H1 (cell line): ENCODE data around the gene C15orf62. TPM values are rescaled to one million over a fixed set of nuclear protein-coding genes. Genes with fewer than 3 reads are reported as not detected.

Source experiments
- CTCF ChIA-PET: fragments of 300-600 bp; sonication (Branson Sonifier 250); formaldehyde crosslinking; loops from one replicate; lab custom pipeline; 2021; ENCODE audit not compliant: partially characterized antibody; lab: Charles Lee
- POLR2A ChIA-PET: fragments of 300-600 bp; sonication (Branson Sonifier 250); formaldehyde crosslinking; loops from one replicate; lab custom pipeline; 2021; ENCODE audit warnings: inconsistent platforms; ENCODE audit not compliant: partially characterized antibody; lab: Charles Lee
- DNase-seq, 2 experiments: peaks; one replicate each; pipeline versions ENCODE4 v3.0.0 to v3.0.0-alpha.2; 2010 to 2022; ENCODE audit warnings: low spot score in 2 of 2, low read depth in 1 of 2, mixed read lengths in 1 of 2
- FAIRE-seq: peaks from 2 replicates; lab custom pipeline; 2011; peaks lifted over from hg19 to GRCh38; lab: Jason Lieb, UNC
- H2AFZ ChIP-seq: 2 replicates; pipeline ENCODE4 v1.8.1; 2012; ENCODE audit warnings: low read length, inconsistent platforms
- H2AK5ac ChIP-seq: 2 replicates; pipeline ENCODE4 v1.6.1; 2013; ENCODE audit warnings: low read depth, low read length
- H2BK120ac ChIP-seq: replicated peaks from 2 replicates; pipeline ENCODE3; 2013; ENCODE audit warnings: low read depth, low read length, inconsistent platforms
- H2BK12ac ChIP-seq: 2 replicates; pipeline ENCODE4 v1.6.1; 2013; ENCODE audit warnings: low read depth, low read length
- H2BK15ac ChIP-seq: 2 replicates; pipeline ENCODE4 v1.6.1; 2013; ENCODE audit warnings: low read length
- H2BK20ac ChIP-seq: 2 replicates; pipeline ENCODE4 v1.6.1; 2013; ENCODE audit warnings: low read length
- H2BK5ac ChIP-seq: 2 replicates; pipeline ENCODE4 v1.6.1; 2013; ENCODE audit warnings: low read depth, low read length
- H3K14ac ChIP-seq: 2 replicates; pipeline ENCODE4 v1.6.1; 2013; ENCODE audit warnings: inconsistent platforms; ENCODE audit not compliant: insufficient read length
- H3K18ac ChIP-seq: 2 replicates; pipeline ENCODE4 v1.6.1; 2013; ENCODE audit warnings: low read length; ENCODE audit errors: extremely low read depth
- H3K23ac ChIP-seq: 2 replicates; pipeline ENCODE4 v1.6.1; 2013; ENCODE audit warnings: inconsistent platforms; ENCODE audit not compliant: insufficient read length
- H3K23me2 ChIP-seq: 2 replicates; pipeline ENCODE4 v1.6.1; 2013; ENCODE audit warnings: low read depth, low read length
- H3K27ac ChIP-seq: 2 replicates; pipeline ENCODE4 v1.6.1; 2011; ENCODE audit warnings: low read depth, low read length, inconsistent platforms
- H3K27me3 ChIP-seq, 4 experiments: replicated peaks in 1 of 4; 1 replicate in 1 of 4; 2 replicates in 3 of 4; pipeline versions ENCODE4 v1.6.1 to v1.8.1; 2011 to 2013; ENCODE audit warnings: low read length in 3 of 4, mild to moderate bottlenecking in 3 of 4, inconsistent platforms in 2 of 4, mixed read lengths in 2 of 4, moderate library complexity in 1 of 4; ENCODE audit not compliant: control insufficient read depth in 3 of 4, insufficient read depth in 3 of 4; ENCODE audit errors: extremely low read depth in 1 of 4
- H3K36me3 ChIP-seq, 4 experiments: 2 replicates each; pipeline versions ENCODE4 v1.6.1 to v1.8.1; 2011 to 2013; ENCODE audit warnings: mild to moderate bottlenecking in 4 of 4, low read length in 3 of 4, moderate library complexity in 2 of 4, control low read depth in 1 of 4, inconsistent platforms in 1 of 4; ENCODE audit not compliant: insufficient read depth in 4 of 4, control insufficient read depth in 2 of 4
- H3K4ac ChIP-seq: replicated peaks from 2 replicates; pipeline ENCODE3; 2013; ENCODE audit warnings: low read length, low read depth, mixed read lengths, inconsistent platforms; ENCODE audit not compliant: insufficient read length
- H3K4me1 ChIP-seq, 4 experiments: replicated peaks in 1 of 4; 1 replicate in 1 of 4; 2 replicates in 3 of 4; pipeline versions ENCODE4 v1.6.1 to v1.8.1; 2011 to 2013; ENCODE audit warnings: low read length in 3 of 4, inconsistent platforms in 2 of 4, mixed read lengths in 1 of 4; ENCODE audit not compliant: insufficient read depth in 4 of 4, control insufficient read depth in 3 of 4
- H3K4me2 ChIP-seq, 2 experiments: 2 replicates each; pipeline versions ENCODE4 v1.6.1 to v1.8.1; 2011 to 2013; ENCODE audit warnings: low read depth in 2 of 2, low read length in 2 of 2, control low read depth in 1 of 2, inconsistent platforms in 1 of 2, mild to moderate bottlenecking in 1 of 2; ENCODE audit not compliant: insufficient read depth in 1 of 2
- H3K4me3 ChIP-seq, 4 experiments: fragments of 200-600, 300-600 bp in 1 of 4; sonication (generic), shearing (Covaris generic), sonication (Bioruptor Twin) in 1 of 4; 2 replicates each; pipeline versions ENCODE4 v1.5.1 to v1.8.1; 2011 to 2016; ENCODE audit warnings: low read length in 4 of 4, low read depth in 3 of 4, control low read depth in 2 of 4, inconsistent platforms in 2 of 4, mild to moderate bottlenecking in 2 of 4, mixed read lengths in 1 of 4, moderate library complexity in 1 of 4; ENCODE audit not compliant: insufficient read depth in 2 of 4; ENCODE audit errors: extremely low read depth in 1 of 4
- H3K56ac ChIP-seq: replicated peaks from 2 replicates; pipeline ENCODE3; 2013; ENCODE audit warnings: low read depth, mild to moderate bottlenecking, mixed read lengths, low read length, inconsistent platforms; ENCODE audit not compliant: insufficient read length
- H3K79me1 ChIP-seq: 2 replicates; pipeline ENCODE4 v1.6.1; 2013; ENCODE audit warnings: low read depth, low read length, control low read depth
- H3K79me2 ChIP-seq, 2 experiments: 2 replicates each; pipeline versions ENCODE4 v1.6.1 to v1.8.1; 2012 to 2013; ENCODE audit warnings: low read length in 2 of 2, mild to moderate bottlenecking in 2 of 2, inconsistent platforms in 1 of 2; ENCODE audit not compliant: insufficient read depth in 2 of 2, control insufficient read depth in 1 of 2
- H3K9ac ChIP-seq, 4 experiments: replicated peaks in 1 of 4; 1 replicate in 1 of 4; 2 replicates in 3 of 4; pipeline versions ENCODE4 v1.6.1 to v1.8.1; 2011 to 2013; ENCODE audit warnings: low read depth in 3 of 4, low read length in 3 of 4, control low read depth in 2 of 4, mild to moderate bottlenecking in 2 of 4, moderate library complexity in 2 of 4, inconsistent platforms in 1 of 4; ENCODE audit errors: extremely low read depth in 1 of 4
- H3K9me3 ChIP-seq, 2 experiments: 2 replicates each; pipeline versions ENCODE4 v1.6.1 to v1.8.1; 2012 to 2013; ENCODE audit warnings: mild to moderate bottlenecking in 2 of 2, moderate library complexity in 2 of 2, control low read depth in 1 of 2, inconsistent platforms in 1 of 2, low read depth in 1 of 2, low read length in 1 of 2, mixed read lengths in 1 of 2; ENCODE audit not compliant: insufficient read depth in 2 of 2
- H4K20me1 ChIP-seq, 2 experiments: replicated peaks in 1 of 2; 2 replicates each; pipeline versions ENCODE3 to v1.8.1; 2011 to 2013; ENCODE audit warnings: inconsistent platforms in 2 of 2, low read length in 2 of 2, mild to moderate bottlenecking in 1 of 2; ENCODE audit not compliant: insufficient read depth in 2 of 2, control insufficient read depth in 1 of 2
- H4K5ac ChIP-seq: 2 replicates; pipeline ENCODE4 v1.6.1; 2013; ENCODE audit warnings: low read length, low read depth, mixed read lengths, inconsistent platforms; ENCODE audit not compliant: insufficient read length
- H4K8ac ChIP-seq: 2 replicates; pipeline ENCODE4 v1.8.0; 2013; ENCODE audit warnings: mild to moderate bottlenecking, moderate library complexity, low read length, inconsistent platforms; ENCODE audit not compliant: insufficient read depth; ENCODE audit errors: extremely low read depth
- H4K91ac ChIP-seq: replicated peaks from 2 replicates; pipeline ENCODE3; 2013; ENCODE audit warnings: low read length, mixed read lengths, inconsistent platforms; ENCODE audit not compliant: insufficient read length
- HDAC2 ChIP-seq, 2 experiments: fragments of 300-600 bp in 1 of 2; sonication (generic) in 1 of 2; IDR thresholded peaks; 2 replicates each; pipeline ENCODE4 v1.6.1; 2011 to 2012; ENCODE audit warnings: low read depth in 2 of 2, low read length in 2 of 2, mild to moderate bottlenecking in 2 of 2, moderate library complexity in 2 of 2, borderline replicate concordance in 1 of 2, inconsistent platforms in 1 of 2
- RBBP5 ChIP-seq: IDR thresholded peaks from 2 replicates; pipeline ENCODE4 v1.7.1; 2012; ENCODE audit warnings: low read depth, mild to moderate bottlenecking, inconsistent platforms, low read length, moderate library complexity, borderline replicate concordance
- TAF1 ChIP-seq: IDR thresholded peaks from 2 replicates; pipeline ENCODE4 v1.6.1; 2011; ENCODE audit warnings: mild to moderate bottlenecking, low read depth, low read length
- TBP ChIP-seq: IDR thresholded peaks from 2 replicates; pipeline ENCODE4 v1.6.1; 2011; ENCODE audit warnings: low read depth, low read length, improper control_type of control experiment
- WGBS, 2 experiments: shearing (Covaris generic) in 1 of 2; methylation state at CpG; one replicate each; pipeline versions ENCODE4 v1.1.6 to v1.1.7; 2013 to 2015; ENCODE audit warnings: low lambda C conversion rate in 2 of 2, mixed read lengths in 2 of 2, inconsistent platforms in 1 of 2, low coverage in 1 of 2, missing lambda C conversion rate in 1 of 2; ENCODE audit not compliant: insufficient replicate concordance in 2 of 2, insufficient coverage in 1 of 2, insufficient read length in 1 of 2; ENCODE audit errors: extremely low coverage in 1 of 2, missing lambda C conversion rate in 1 of 2; 5-methylcytosine and 5-hydroxymethylcytosine counted together
- polyA plus RNA-seq, 7 experiments: library from polyadenylated mRNA; depleted of rRNA in 3 of 7; stranded (reverse) in 5 of 7; unstranded in 2 of 7; fragments of >200 nt in 5 of 7; fragments of 200-250 nt in 2 of 7; gene quantifications; 1 replicate in 5 of 7; 2 replicates in 1 of 7; 4 replicates in 1 of 7; pipeline versions ENCODE4 v1.2.1 to v1.2.3, GENCODE V29; 2011 to 2013; ENCODE audit warnings: missing spikeins in 2 of 7, mixed read lengths in 2 of 7
- total RNA-seq: library from RNA; stranded (reverse); fragmentation: NEBNext Ultra II Directional; extraction: Animal tissue kit (Norgen Biotek cat#: 25700); gene quantifications from 2 replicates; pipeline ENCODE4 v1.2.1, GENCODE V29; 2021

Gene C15orf62
- total and polyA plus RNA-seq, 2 of the 8 experiments (the other 6 are each of a cell fraction or from before 2014, with no cell fraction given): 0.06 to 0.56 TPM

GRCh38 chr15:40766906-40767837 is 2.6 kb upstream of the C15orf62 start:
- H3K4me1 ChIP-seq: peaks cover 6 to 30% (median 19%) of the 10 kb centered on the region in 4 experiments
- no peaks in the 10 kb centered on the region for H3K36me3 ChIP-seq
- no peak overlapping the region; the same call in 1 of the 2 replicates for H2BK5ac ChIP-seq
- no peak overlapping the region for H3K23ac ChIP-seq
- H2BK20ac ChIP-seq: no peak overlapping the region
- H4K5ac ChIP-seq: no peak overlapping the region
- peaks cover 14% of the 10 kb centered on the region; the same call in 1 of the 2 replicates for H3K23me2 ChIP-seq
- no peak overlapping the region for H3K27ac ChIP-seq
- no peaks in the 10 kb centered on the region for H3K79me2 ChIP-seq
- H3K18ac ChIP-seq: no peak overlapping the region
- H3K14ac ChIP-seq: no peak overlapping the region
- H2AFZ ChIP-seq: no peak overlapping the region
- no peak overlapping the region for H4K91ac ChIP-seq
- no peak overlapping the region for H2BK120ac ChIP-seq
- CTCF ChIA-PET: interaction anchor here (0.6 to 15.3 kb wide), 15 partner anchors 8 to 1043 kb away, joined by 3 to 184 read pairs (median 6); partner anchors contain the start of gene VPS18
- no peak overlapping the region for H2BK12ac ChIP-seq
- no peak overlapping the region for H3K4ac ChIP-seq
- H3K79me1 ChIP-seq: no peaks in the 10 kb centered on the region; the same call in 1 of the 2 replicates
- H3K56ac ChIP-seq: no peak overlapping the region
- H3K9ac ChIP-seq: no peak overlapping the region
- no peak overlapping the region for H2BK15ac ChIP-seq
- no peak for FAIRE-seq
- TF ChIP-seq TAF1 (no peak), HDAC2 (IDR thresholded peaks at IDR 0.05; ENCODE audit: borderline replicate concordance in 1 of 2, low read depth in 2 of 2, low read length in 2 of 2) (no peak), TBP (no peak), RBBP5 (no peak)
- H3K9me3 ChIP-seq: no peaks in the 10 kb centered on the region
- H2AK5ac ChIP-seq: 0 out of 2 replicates have a peak overlapping the region, but pooled peaks have one; percentile 39
- WGBS, 2 experiments: 82% methylated on average over 31 of the region's 32 CpGs; no CpG with 5 or more reads in 1 of the 2 experiments
- no peak overlapping the region for H3K4me3 ChIP-seq
- H4K8ac ChIP-seq: no peak overlapping the region
- no peak overlapping the region for H3K4me2 ChIP-seq
- peaks cover 0 to 2% of the 10 kb centered on the region in 2 experiments for H4K20me1 ChIP-seq
- POLR2A ChIA-PET: interaction anchor here (0.6 to 2.0 kb wide), 14 partner anchors 9 to 350 kb away, joined by 3 to 9 read pairs (median 4); partner anchors contain the start of genes RAD51 and SPINT1
- peaks cover 0 to 7% (median 3%) of the 10 kb centered on the region in 4 experiments; a peak in 5 of 7 replicates for H3K27me3 ChIP-seq
- no peak for DNase-seq
